Ovary (tissue), 9 donors: ENCODE measurements around the gene ASAP2. TPM values are rescaled to one million over a fixed set of nuclear protein-coding genes. Genes with fewer than 3 reads are reported as not detected.
A peak's percentile ranks its signal among the peaks of the same experiment; 100 is the strongest.

ENCODE experiments used
- DNase-seq, 5 donors: peaks; one replicate each; pipeline ENCODE4 v3.0.0-alpha.2; 2019 to 2020
- H3K27ac ChIP-seq, 2 donors: fragments of 200-600 bp; one replicate each; pipeline versions ENCODE4 v1.5.1 to v1.8.0; 2019 to 2022
- H3K27me3 ChIP-seq: fragments of 200-600 bp; one replicate; pipeline ENCODE4 v1.8.0; 2022
- H3K36me3 ChIP-seq: fragments of 200-600 bp; sonication (generic); one replicate; pipeline ENCODE4 v1.5.1; 2019
- H3K4me1 ChIP-seq: one replicate; pipeline ENCODE4 v1.8.1; 2013; ENCODE audit warnings: mild to moderate bottlenecking, moderate library complexity; ENCODE audit not compliant: insufficient read depth
- H3K4me3 ChIP-seq: fragments of 200-600 bp; sonication (generic); one replicate; pipeline ENCODE4 v1.5.1; 2017
- H3K9me3 ChIP-seq, 2 donors: fragments of 200-600 bp in 1 of 2; sonication (generic) in 1 of 2; one replicate each; pipeline versions ENCODE4 v1.5.1 to v1.8.1; 2013 to 2019; ENCODE audit warnings: mild to moderate bottlenecking in 1 of 2, moderate library complexity in 1 of 2
- EP300 ChIP-seq: sonication (generic); formaldehyde crosslinking; IDR thresholded peaks from one replicate; pipeline ENCODE4 v1.6.1; 2017; ENCODE audit warnings: antibody characterized with exemption
- POLR2A ChIP-seq: fragments of 450-650 bp; IDR thresholded peaks from one replicate; pipeline ENCODE4 v1.6.1; 2017; ENCODE audit warnings: antibody characterized with exemption, mild to moderate bottlenecking, moderate library complexity
- WGBS, 3 donors: extraction: QIAGEN DNeasy Blood & Tissue Kit in 1 of 3; methylation state at CpG; one replicate each; pipeline versions ENCODE4 v1.1.5 to v1.1.7; 2013 to 2017; 5-methylcytosine and 5-hydroxymethylcytosine counted together
- intact Hi-C, 4 donors: fragments of 100-400 bp; cut with DNase I; formaldehyde crosslinking; loops; one replicate each; pipeline versions ENCODE4 v1.11.0 to v1.15.1; 2022 to 2023
- polyA plus RNA-seq, 2 donors: library from polyadenylated mRNA; stranded (reverse); fragments of 200-250 nt in 1 of 2; fragments of 350-450 nt in 1 of 2; fragmentation: Illumina TruSeq in 1 of 2; extraction: RNeasy Lipid Tissue Mini Kit (QIAGEN cat#74804) in 1 of 2; gene quantifications; one replicate each; pipeline ENCODE4 v1.2.3, GENCODE V29; 2013 to 2014
- total RNA-seq, 7 donors: library from RNA; depleted of rRNA in 2 of 7; stranded (reverse); fragments of >200 nt in 2 of 7; fragmentation: NEBNext Ultra II Directional in 3 of 7; extraction: Animal tissue kit (Norgen Biotek cat#: 25700) in 3 of 7; gene quantifications; one replicate each; pipeline versions ENCODE4 v1.1.0 to v1.2.4, GENCODE V29; 2016 to 2023
- TF ChIP-seq, protein P1 (sequence below), 3 donors: fragments of 450-650 bp in 2 of 3; fragments of 200-600 bp in 1 of 3; IDR thresholded peaks; one replicate each; pipeline versions ENCODE4 v1.5.1 to v1.8.0; 2016 to 2022; ENCODE audit warnings: antibody characterized with exemption in 3 of 3, mild to moderate bottlenecking in 1 of 3
- donor health status: DM: no; HTN: no; CAD: no; lungs with moderate emphysema.
- donor health status: DM: no; HTN: no; CAD: no.
- donor health status: Bipolar disorder and iron deficiency.
- donor health status: DM: yes; HTN: yes; CAD: no.
- donor health status: DM: no; HTN: no; CAD: no.
- donor health status: DM: yes; HTN: yes; CAD: no.

The ASAP2 gene
- total and polyA plus RNA-seq, 9 donors = 10.3 to 22.7 (median 15.5) TPM

- DNase-seq = no peak
- no peaks in the 10 kb centered on the region for H3K36me3 ChIP-seq
- WGBS, 3 donors = 83 to 86% (median 85%) methylated on average over 9 of the region's 9 CpGs
- H3K27me3 ChIP-seq = no peaks in the 10 kb centered on the region
- H3K9me3 ChIP-seq = no peaks in the 10 kb centered on the region
- no peak overlapping the region for H3K4me3 ChIP-seq
- no peaks in the 10 kb centered on the region for H3K4me1 ChIP-seq
- H3K27ac ChIP-seq = no peak overlapping the region
- TF ChIP-seq, protein P1, sequence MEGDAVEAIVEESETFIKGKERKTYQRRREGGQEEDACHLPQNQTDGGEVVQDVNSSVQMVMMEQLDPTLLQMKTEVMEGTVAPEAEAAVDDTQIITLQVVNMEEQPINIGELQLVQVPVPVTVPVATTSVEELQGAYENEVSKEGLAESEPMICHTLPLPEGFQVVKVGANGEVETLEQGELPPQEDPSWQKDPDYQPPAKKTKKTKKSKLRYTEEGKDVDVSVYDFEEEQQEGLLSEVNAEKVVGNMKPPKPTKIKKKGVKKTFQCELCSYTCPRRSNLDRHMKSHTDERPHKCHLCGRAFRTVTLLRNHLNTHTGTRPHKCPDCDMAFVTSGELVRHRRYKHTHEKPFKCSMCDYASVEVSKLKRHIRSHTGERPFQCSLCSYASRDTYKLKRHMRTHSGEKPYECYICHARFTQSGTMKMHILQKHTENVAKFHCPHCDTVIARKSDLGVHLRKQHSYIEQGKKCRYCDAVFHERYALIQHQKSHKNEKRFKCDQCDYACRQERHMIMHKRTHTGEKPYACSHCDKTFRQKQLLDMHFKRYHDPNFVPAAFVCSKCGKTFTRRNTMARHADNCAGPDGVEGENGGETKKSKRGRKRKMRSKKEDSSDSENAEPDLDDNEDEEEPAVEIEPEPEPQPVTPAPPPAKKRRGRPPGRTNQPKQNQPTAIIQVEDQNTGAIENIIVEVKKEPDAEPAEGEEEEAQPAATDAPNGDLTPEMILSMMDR (IDR thresholded peaks at IDR 0.05) = no peak
- TF ChIP-seq POLR2A (no peak), EP300 (no peak)
- intact Hi-C loops = loop anchor here in 2 of 4 donors (10.0 kb wide), 2 partner anchors 55 to 115 kb away; no protein-coding TSS in a partner anchor
Measured at GRCh38 chr2:9199716-9200632, 6.6 kb upstream of the ASAP2 start.

DNA sequence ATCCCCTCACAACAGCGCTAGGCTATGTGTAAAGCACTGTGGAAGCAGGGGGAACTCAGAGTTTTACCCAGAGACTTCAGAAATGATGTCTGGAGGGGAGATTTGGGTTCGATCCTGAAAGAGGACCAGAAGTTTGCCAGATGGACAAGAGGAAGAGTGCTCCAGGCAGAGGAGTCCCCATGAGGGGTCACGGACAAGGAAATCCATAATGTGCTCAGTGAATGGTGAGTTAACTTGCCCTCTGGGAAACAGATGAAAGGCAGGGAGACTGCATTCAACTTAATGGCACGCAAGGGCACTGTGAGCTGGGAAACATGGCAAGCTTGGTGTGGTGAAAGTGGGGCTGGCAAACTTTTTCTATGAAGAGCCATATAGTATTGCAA lies 6.0 kb upstream of the ASAP2 start:
- intact Hi-C loops = loop anchor here in 2 of 4 donors (10.0 kb wide), 2 partner anchors 56 to 114 kb away; no protein-coding TSS in a partner anchor
- H3K9me3 ChIP-seq = no peaks in the 10 kb centered on the region
- WGBS, 3 donors = 87 to 94% (median 87%) methylated on average over 4 of the region's 4 CpGs
- no peaks in the 10 kb centered on the region for H3K4me1 ChIP-seq
- H3K27me3 ChIP-seq = no peaks in the 10 kb centered on the region
- H3K4me3 ChIP-seq = no peak overlapping the region
- no peaks in the 10 kb centered on the region for H3K36me3 ChIP-seq
- no peak for DNase-seq
- TF ChIP-seq EP300 = no peak
- no peak for TF ChIP-seq POLR2A
- TF ChIP-seq, protein P1 (IDR thresholded peaks at IDR 0.05) = no peak
- H3K27ac ChIP-seq = no peak overlapping the region

- 45 to 55% (median 52%) methylated on average over 5 of the region's 5 CpGs for WGBS, 3 donors
- TF ChIP-seq EP300 (no peak), POLR2A (no peak)
- TF ChIP-seq, protein P1 (IDR thresholded peaks at IDR 0.05) = no peak
- intact Hi-C loops = loop anchor here in 2 of 4 donors (10.0 kb wide), 2 partner anchors 57 to 113 kb away; no protein-coding TSS in a partner anchor
Measured at GRCh38 chr2:9201185-9201891, 5.3 kb upstream of the ASAP2 start.

GRCh38 chr2:9203006-9203405 lies 3.6 kb upstream of the ASAP2 start:
- no peak for DNase-seq
- H3K4me3 ChIP-seq = no peak overlapping the region
- no peaks in the 10 kb centered on the region for H3K4me1 ChIP-seq
- H3K27me3 ChIP-seq = no peaks in the 10 kb centered on the region
- no peak for TF ChIP-seq EP300
- H3K36me3 ChIP-seq = no peaks in the 10 kb centered on the region
- no peaks in the 10 kb centered on the region for H3K9me3 ChIP-seq
- intact Hi-C loops = loop anchor here in 2 of 4 donors (10.0 kb wide), 2 partner anchors 58 to 112 kb away; no protein-coding TSS in a partner anchor
- WGBS, 3 donors = 96 to 99% (median 97%) methylated on average over 3 of the region's 3 CpGs
- no peak overlapping the region for H3K27ac ChIP-seq

More at GRCh38 chr2:9201185-9201891, 5.3 kb upstream of the ASAP2 start:
- Histone ChIP-seq H3K4me1 (no peaks in the 10 kb centered on the region), H3K27ac (no peak overlapping the region), H3K36me3 (no peaks in the 10 kb centered on the region), H3K4me3 (no peak overlapping the region), H3K9me3 (no peaks in the 10 kb centered on the region), H3K27me3 (no peaks in the 10 kb centered on the region)
- peak in 1 of 5 donors; percentile 53 for DNase-seq
